ELR (cell line): ENCODE measurements around the gene PTPRU.
A peak's percentile ranks its signal among the peaks of the same experiment; 100 is the strongest.
"Not testable (repeated sequence)": the region's sequence is repeated elsewhere in the genome, so short reads cannot be mapped to it uniquely, and the experiment has no call there.

Experiments used
- DNase-seq: peaks from one replicate; pipeline ENCODE4 v3.0.0-alpha.2; 2015; ENCODE audit warnings: low read depth

PTPRU gene

GRCh38 chr1:29222260-29222659, 14.1 kb upstream of the PTPRU start:
- not testable (repeated sequence) for DNase-seq

- no peak for DNase-seq
Measured at GRCh38 chr1:29222686-29223085, 13.6 kb upstream of the PTPRU start.

- DNase-seq, result no peak
Measured at GRCh38 chr1:29223521-29223920, 12.8 kb upstream of the PTPRU start.

GRCh38 chr1:29224356-29224837, 11.9 kb upstream of the PTPRU start:
- no peak for DNase-seq

GRCh38 chr1:29225361-29225760, 11.0 kb upstream of the PTPRU start:
- DNase-seq, result no peak

- no peak for DNase-seq
Measured at GRCh38 chr1:29227511-29227910, 8.8 kb upstream of the PTPRU start.

- no peak for DNase-seq
Measured at GRCh38 chr1:29230204-29230552, 6.1 kb upstream of the PTPRU start.

GRCh38 chr1:29230553-29231378, 5.6 kb upstream of the PTPRU start, which contains the start of gene MECR:
Gene MECR, minus strand, starts transcription at chr1:29230934. Its CDS starts 28 bp downstream, at chr1:29230906.
- DNase-seq, result peak; percentile 93

- DNase-seq, result no peak
Measured at GRCh38 chr1:29232387-29232786, 3.9 kb upstream of the PTPRU start.

- DNase-seq, result no peak
Measured at GRCh38 chr1:29233693-29234092, 2.6 kb upstream of the PTPRU start.

- DNase-seq, result no peak
Measured at GRCh38 chr1:29234471-29234870, 1.9 kb upstream of the PTPRU start.

GRCh38 chr1:29234881-29235280, 1.4 kb upstream of the PTPRU start:
- not testable (repeated sequence) for DNase-seq

- peak; percentile 23 for DNase-seq
Measured at GRCh38 chr1:29236712-29237128, 398 bp downstream of the PTPRU start.

- peak; percentile 46 for DNase-seq
Measured at GRCh38 chr1:29237129-29237821, 953 bp downstream of the PTPRU start.

- peak; percentile 34 for DNase-seq
Measured at GRCh38 chr1:29237852-29238619, 1.7 kb downstream of the PTPRU start.

GRCh38 chr1:29238620-29239002, 2.3 kb downstream of the PTPRU start:
- no peak for DNase-seq

GRCh38 chr1:29239142-29239541, 2.8 kb downstream of the PTPRU start:
- DNase-seq, result peak; percentile 25

- no peak for DNase-seq
Measured at GRCh38 chr1:29240400-29240837, 4.1 kb downstream of the PTPRU start.

- DNase-seq, result no peak
Measured at GRCh38 chr1:29240986-29241385, 4.7 kb downstream of the PTPRU start.

- DNase-seq, result peak; percentile 72
Measured at GRCh38 chr1:29243023-29243870, 6.9 kb downstream of the PTPRU start.

- peak; percentile 89 for DNase-seq
Measured at GRCh38 chr1:29243871-29244200, 7.5 kb downstream of the PTPRU start.

GRCh38 chr1:29245261-29245660, 8.9 kb downstream of the PTPRU start:
- DNase-seq, result no peak
